PC-9 (cell line): ENCODE results near the gene FBXW10B. TPM values are rescaled to one million over a fixed set of nuclear protein-coding genes. Genes with fewer than 3 reads are reported as not detected.

Source experiments
- BruUV-seq: library from RNA; stranded (reverse); fragments of 400-500 nt; replicated peaks from 2 replicates; lab custom pipeline; 2021; lab: Mats Ljungman, UMichigan
- CTCF ChIA-PET: fragments of 300-600 bp; sonication (Branson Sonifier 250); formaldehyde crosslinking; loops from one replicate; lab custom pipeline; 2022; ENCODE audit warnings: antibody characterized with exemption; lab: Charles Lee
- POLR2A ChIA-PET: fragments of 300-600 bp; sonication (Branson Sonifier 250); formaldehyde crosslinking; loops from one replicate; lab custom pipeline; 2022; ENCODE audit warnings: antibody characterized with exemption; ENCODE audit not compliant: unreplicated experiment; lab: Charles Lee
- DNase-seq, 2 experiments: peaks; one replicate each; pipeline versions ENCODE4 v3.0.0 to v3.0.0-alpha.2; 2015 to 2022; ENCODE audit warnings: mixed read lengths in 1 of 2
- H2AFZ ChIP-seq: fragments of 200-600 bp; sonication (generic); 2 replicates; pipeline ENCODE4 v1.8.1; 2017; ENCODE audit warnings: antibody characterized with exemption
- H3F3A ChIP-seq: fragments of 200-600 bp; sonication (generic); 2 replicates; pipeline ENCODE4 v1.8.1; 2017; ENCODE audit warnings: antibody characterized with exemption, mild to moderate bottlenecking, low read depth; ENCODE audit not compliant: insufficient read depth
- H3K27ac ChIP-seq: fragments of 200-600 bp; sonication (generic); 2 replicates; pipeline ENCODE4 v1.6.1; 2016; ENCODE audit warnings: mixed run types
- H3K27me3 ChIP-seq: fragments of 200-600 bp; sonication (generic); 2 replicates; pipeline ENCODE4 v1.6.1; 2016; ENCODE audit warnings: low read depth, mixed run types; ENCODE audit not compliant: insufficient read depth
- H3K36me3 ChIP-seq: fragments of 200-600 bp; sonication (generic); 2 replicates; pipeline ENCODE4 v1.6.1; 2016; ENCODE audit warnings: low read depth, mixed run types
- H3K4me1 ChIP-seq: fragments of 200-600 bp; sonication (generic); replicated peaks from 2 replicates; pipeline ENCODE4 v1.6.1; 2016; ENCODE audit warnings: mixed run types; ENCODE audit not compliant: insufficient read depth
- H3K4me2 ChIP-seq: fragments of 200-600 bp; sonication (generic); 2 replicates; pipeline ENCODE4 v1.6.1; 2017; ENCODE audit warnings: mixed run types
- H3K4me3 ChIP-seq: fragments of 200-600 bp; sonication (generic); 2 replicates; pipeline ENCODE4 v1.6.1; 2016; ENCODE audit warnings: mixed run types
- H3K79me2 ChIP-seq: fragments of 200-600 bp; sonication (generic); 2 replicates; pipeline ENCODE4 v1.6.1; 2017; ENCODE audit warnings: low read depth, mixed run types
- H3K9me2 ChIP-seq: fragments of 200-600 bp; sonication (generic); 2 replicates; pipeline ENCODE4 v1.8.1; 2017; ENCODE audit warnings: mild to moderate bottlenecking; ENCODE audit not compliant: insufficient read depth
- H3K9me3 ChIP-seq: fragments of 200-600 bp; sonication (generic); 2 replicates; pipeline ENCODE4 v1.8.1; 2016; ENCODE audit warnings: low read depth; ENCODE audit not compliant: insufficient read depth
- H4K20me1 ChIP-seq: fragments of 200-600 bp; sonication (generic); 2 replicates; pipeline ENCODE4 v1.8.1; 2017; ENCODE audit not compliant: insufficient read depth
- CTCF ChIP-seq: fragments of 200-600 bp; sonication (generic); conservative IDR thresholded peaks from 2 replicates; pipeline ENCODE4 v1.6.1; 2017; ENCODE audit warnings: mixed run types, antibody characterized with exemption, mild to moderate bottlenecking, moderate library complexity
- EZH2 ChIP-seq: fragments of 200-600 bp; sonication (generic); IDR thresholded peaks from 2 replicates; pipeline ENCODE4 v1.8.0; 2017; ENCODE audit warnings: antibody characterized with exemption, low read depth
- intact Hi-C: fragments of 100-400 bp; cut with micrococcal nuclease; formaldehyde crosslinking; loops from one replicate; pipeline ENCODE4 v1.10.0; 2022; ENCODE audit not compliant: unreplicated experiment
- total RNA-seq: library from RNA; stranded (reverse); gene quantifications from 2 replicates; pipeline ENCODE4 v1.2.3, GENCODE V29; 2021

FBXW10B gene
- total RNA-seq, 1 experiment from 2014 or later = 16.2 TPM

- Histone ChIP-seq H3K4me2 (peak overlapping the region; percentile 75), H3F3A (peaks cover 57% of the 10 kb centered on the region), H3K27me3 (no peaks in the 10 kb centered on the region), H3K9me2 (no peaks in the 10 kb centered on the region), H3K4me1 (peaks cover 59% of the 10 kb centered on the region), H3K79me2 (no peaks in the 10 kb centered on the region), H3K27ac (peak overlapping the region; percentile 98), H2AFZ (no peak overlapping the region), H4K20me1 (no peaks in the 10 kb centered on the region), H3K4me3 (no peak overlapping the region; the same call in 1 of the 2 replicates), H3K36me3 (peaks cover 9% of the 10 kb centered on the region; the same call in 1 of the 2 replicates), H3K9me3 (no peaks in the 10 kb centered on the region)
- intact Hi-C loops = loop anchor here (1.0 to 10.0 kb wide), 6 partner anchors 8 to 628 kb away; partner anchors contain the start of genes PMP22 and ZNF286A
- ChIA-PET CTCF (no interaction called here), POLR2A (interaction anchor here (0.5 to 2.1 kb wide), 9 partner anchors 8 to 818 kb away, joined by 3 to 23 read pairs (median 5); partner anchors contain the start of genes ZNF286A and ZSWIM7)
- BruUV-seq = no TSS peak
- TF ChIP-seq EZH2 = no peak
- DNase-seq = peak; percentile 45 to 58
Measured at GRCh38 chr17:15659236-15659635, 39.7 kb upstream of the FBXW10B start.

DNA sequence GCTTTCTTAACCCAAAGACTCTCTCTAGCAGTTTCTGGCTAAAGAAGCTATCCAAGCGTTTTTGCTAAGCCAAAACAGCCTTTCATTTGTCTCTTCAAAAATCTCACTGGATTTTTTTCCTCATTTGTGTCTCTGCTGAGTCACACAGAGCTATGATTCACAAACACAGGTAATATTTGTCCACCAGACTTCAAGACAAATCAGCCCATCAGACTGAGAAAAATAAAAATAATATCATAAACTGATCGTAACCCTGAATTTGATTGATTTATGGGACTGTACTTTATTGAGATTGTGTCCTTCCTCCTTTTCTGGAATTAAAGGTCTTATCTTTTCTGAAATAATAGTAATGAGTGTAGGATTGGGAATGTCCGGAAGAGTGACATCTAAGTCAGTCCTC lies 38.8 kb upstream of the FBXW10B start:
- Histone ChIP-seq H3K4me3 (peak overlapping the region; percentile 26; the same call in 1 of the 2 replicates), H3K27me3 (no peaks in the 10 kb centered on the region), H3K4me1 (peaks cover 63% of the 10 kb centered on the region), H3K9me3 (peaks cover 4% of the 10 kb centered on the region; the same call in 1 of the 2 replicates), H3K4me2 (peak overlapping the region; percentile 75), H3K79me2 (no peaks in the 10 kb centered on the region), H3K9me2 (no peaks in the 10 kb centered on the region), H4K20me1 (no peaks in the 10 kb centered on the region), H3K27ac (peak overlapping the region; percentile 98), H3K36me3 (peaks cover 10% of the 10 kb centered on the region; the same call in 1 of the 2 replicates), H3F3A (peaks cover 59% of the 10 kb centered on the region), H2AFZ (no peak overlapping the region)
- ChIA-PET POLR2A (interaction anchor here (0.5 to 2.1 kb wide), 3 partner anchors 10 to 337 kb away, joined by 4 to 23 read pairs (median 15); no protein-coding TSS in a partner anchor), CTCF (no interaction called here)
- TF ChIP-seq CTCF (no peak), EZH2 (no peak)
- DNase-seq = peak in 1 of 2 experiments; percentile 79
- intact Hi-C loops = loop anchor here (2.0 to 10.0 kb wide), 5 partner anchors 39 to 629 kb away; partner anchors contain the start of genes PMP22 and ZNF286A
- BruUV-seq = TSS peak; percentile 46

GRCh38 chr17:15657868-15658267 lies 38.4 kb upstream of the FBXW10B start:
- peak overlapping the region; percentile 75 for H3K4me2 ChIP-seq
- BruUV-seq = no TSS peak
- intact Hi-C loops = loop anchor here (2.0 to 10.0 kb wide), 5 partner anchors 39 to 629 kb away; partner anchors contain the start of genes PMP22 and ZNF286A

More at GRCh38 chr17:15657868-15658267, 38.4 kb upstream of the FBXW10B start:
- Histone ChIP-seq H3K27ac (peak overlapping the region; percentile 98), H3K27me3 (no peaks in the 10 kb centered on the region), H3K9me2 (no peaks in the 10 kb centered on the region), H3F3A (peaks cover 59% of the 10 kb centered on the region), H3K79me2 (no peaks in the 10 kb centered on the region), H3K4me1 (peaks cover 63% of the 10 kb centered on the region), H3K36me3 (peaks cover 10% of the 10 kb centered on the region; the same call in 1 of the 2 replicates), H3K4me3 (peak overlapping the region; percentile 25; the same call in 1 of the 2 replicates), H3K9me3 (peaks cover 4% of the 10 kb centered on the region; the same call in 1 of the 2 replicates), H4K20me1 (no peaks in the 10 kb centered on the region), H2AFZ (no peak overlapping the region)
- ChIA-PET CTCF (no interaction called here), POLR2A (interaction anchor here (0.5 to 2.1 kb wide), 3 partner anchors 9 to 338 kb away, joined by 4 to 23 read pairs (median 15); no protein-coding TSS in a partner anchor)
- no peak for TF ChIP-seq CTCF
- no peak for TF ChIP-seq EZH2
- peak; percentile 66 to 97 for DNase-seq
